PC-3 (cell line): ENCODE results near the gene PHKA1. TPM values are rescaled to one million over a fixed set of nuclear protein-coding genes. Genes with fewer than 3 reads are reported as not detected.

ENCODE experiments used
- ATAC-seq: fragments of 200-7000 bp; cut with Tn5 transposase; 2 replicates; pipeline ENCODE4 v1.9.1; 2020; ENCODE audit warnings: mild to moderate bottlenecking, moderate library complexity
- BruUV-seq: library from RNA; stranded (reverse); fragments of 400-500 nt; replicated peaks from 2 replicates; lab custom pipeline; 2021; lab: Mats Ljungman, UMichigan
- CTCF ChIA-PET: fragments of 300-600 bp; sonication (Branson Sonifier 250); formaldehyde crosslinking; loops from one replicate; lab custom pipeline; 2022; ENCODE audit warnings: antibody characterized with exemption; lab: Charles Lee
- POLR2A ChIA-PET: fragments of 300-600 bp; sonication (Branson Sonifier 250); formaldehyde crosslinking; loops from one replicate; lab custom pipeline; 2022; ENCODE audit warnings: antibody characterized with exemption; ENCODE audit not compliant: unreplicated experiment; lab: Charles Lee
- DNase-seq: peaks from one replicate; pipeline ENCODE4 v3.0.0-alpha.2; 2015
- H2AFZ ChIP-seq: fragments of 300-600 bp; sonication (generic); 2 replicates; pipeline ENCODE4 v1.6.0; 2016; ENCODE audit warnings: antibody characterized with exemption, low read length
- H3F3A ChIP-seq: fragments of 300-600 bp; sonication (generic); one replicate; pipeline ENCODE4 v1.6.0; 2017; ENCODE audit warnings: antibody characterized with exemption, low read length, control low read depth, mild to moderate bottlenecking; ENCODE audit not compliant: unreplicated experiment
- H3K27ac ChIP-seq: fragments of 300-600 bp; sonication (generic); 2 replicates; pipeline ENCODE4 v1.5.1; 2016; ENCODE audit warnings: mild to moderate bottlenecking, low read length
- H3K27me3 ChIP-seq: fragments of 300-600 bp; sonication (generic); 2 replicates; pipeline ENCODE4 v1.6.1; 2016; ENCODE audit warnings: low read length, mixed read lengths
- H3K36me3 ChIP-seq: fragments of 300-600 bp; sonication (generic); 2 replicates; pipeline ENCODE4 v1.6.1; 2016; ENCODE audit warnings: low read depth, mixed run types, low read length, mixed read lengths
- H3K4me1 ChIP-seq: fragments of 300-600 bp; sonication (generic); 2 replicates; pipeline ENCODE4 v1.5.1; 2016; ENCODE audit warnings: low read length; ENCODE audit not compliant: insufficient read depth
- H3K4me2 ChIP-seq: fragments of 300-600 bp; sonication (generic); 2 replicates; pipeline ENCODE4 v1.6.0; 2016; ENCODE audit warnings: low read length
- H3K4me3 ChIP-seq: fragments of 300-600 bp; sonication (generic); 2 replicates; pipeline ENCODE4 v1.5.1; 2016; ENCODE audit warnings: mild to moderate bottlenecking, low read length, mixed read lengths
- H3K79me2 ChIP-seq: fragments of 300-600 bp; sonication (generic); 2 replicates; pipeline ENCODE4 v1.6.1; 2017; ENCODE audit warnings: low read length, mixed read lengths
- H3K9ac ChIP-seq: fragments of 300-600 bp; sonication (generic); 2 replicates; pipeline ENCODE4 v1.6.0; 2016; ENCODE audit warnings: mild to moderate bottlenecking, low read length
- H3K9me2 ChIP-seq: fragments of 300-600 bp; sonication (generic); replicated peaks from 2 replicates; pipeline ENCODE4 v1.6.1; 2016; ENCODE audit warnings: mixed run types, low read length, mixed read lengths
- H3K9me3 ChIP-seq: fragments of 300-600 bp; sonication (generic); 2 replicates; pipeline ENCODE4 v1.6.1; 2016; ENCODE audit warnings: low read length, mixed read lengths
- H4K20me1 ChIP-seq: fragments of 300-600 bp; sonication (generic); 2 replicates; pipeline ENCODE4 v1.6.1; 2016; ENCODE audit warnings: low read length, mixed read lengths
- EZH2 ChIP-seq: fragments of 300-600 bp; sonication (generic); IDR thresholded peaks from one replicate; pipeline ENCODE4 v1.6.1; 2017; ENCODE audit warnings: antibody characterized with exemption, mild to moderate bottlenecking, low read length; ENCODE audit not compliant: unreplicated experiment
- EZH2phosphoT487 ChIP-seq: fragments of 300-600 bp; sonication (generic); IDR thresholded peaks from 2 replicates; pipeline ENCODE4 v1.6.1; 2018; ENCODE audit warnings: mild to moderate bottlenecking, antibody characterized with exemption, low read length, borderline replicate concordance
- intact Hi-C: fragments of 100-400 bp; cut with micrococcal nuclease; formaldehyde crosslinking; loops from 2 replicates; pipeline ENCODE4 v1.9.0; 2023
- total RNA-seq: library from RNA; depleted of rRNA; stranded (reverse); fragments of >200 nt; gene quantifications from 2 replicates; pipeline ENCODE4 v1.2.3, GENCODE V29; 2014
- TF ChIP-seq, protein P1 (sequence below): fragments of 300-600 bp; sonication (generic); conservative IDR thresholded peaks from 2 replicates; pipeline ENCODE4 v1.5.1; 2017; ENCODE audit warnings: antibody characterized with exemption, low read depth, mild to moderate bottlenecking, low read length

Gene PHKA1
- total RNA-seq, 1 experiment from 2014 or later = 28.5 TPM

DNA sequence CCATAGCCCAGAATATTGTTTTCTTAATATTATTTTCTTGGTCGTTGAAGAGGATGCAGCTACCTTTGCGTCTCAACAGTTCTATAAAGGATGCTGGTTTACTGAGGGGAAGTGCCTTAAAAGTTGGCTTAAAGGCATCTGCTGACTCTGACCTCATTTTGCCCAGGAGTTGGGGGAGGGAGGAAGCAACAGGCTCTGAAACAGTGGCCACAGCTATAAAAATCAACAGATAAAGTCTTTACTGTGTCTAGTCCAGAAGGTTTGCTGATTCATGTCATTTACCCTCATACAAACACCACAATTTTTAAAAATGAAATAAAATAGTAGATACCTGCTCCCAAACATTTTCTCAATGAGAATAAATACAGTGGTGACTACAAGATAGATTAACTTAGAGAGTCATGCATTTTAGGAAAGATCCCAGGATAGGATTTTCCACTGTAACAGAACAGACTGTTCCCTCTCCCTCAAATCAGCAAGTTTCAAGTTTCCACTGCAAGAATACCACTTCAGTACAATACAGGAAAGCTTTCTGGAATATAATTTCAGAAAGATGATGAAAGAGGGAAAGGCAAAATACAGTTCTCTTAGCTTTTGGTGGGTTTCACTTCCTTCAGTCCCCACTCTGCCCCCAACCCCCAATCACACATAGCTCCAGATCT lies 1.9 kb downstream of the PHKA1 start:
- intact Hi-C loops = loop anchor here (2.0 to 5.0 kb wide), 2 partner anchors 25 to 90 kb away; no protein-coding TSS in a partner anchor
- Histone ChIP-seq H3K4me3 (peak overlapping the region; percentile 71), H3K27ac (peak overlapping the region; percentile 88), H3K27me3 (no peaks in the 10 kb centered on the region), H2AFZ (no peak overlapping the region), H3F3A (no peaks in the 10 kb centered on the region), H3K4me2 (peak overlapping the region; percentile 85), H3K9me3 (no peaks in the 10 kb centered on the region), H3K9me2 (no peaks in the 10 kb centered on the region), H3K4me1 (peaks cover 5% of the 10 kb centered on the region; the same call in 1 of the 2 replicates), H3K9ac (peak overlapping the region; percentile 76; the same call in 1 of the 2 replicates), H3K36me3 (peaks cover 4% of the 10 kb centered on the region; the same call in 1 of the 2 replicates), H4K20me1 (no peaks in the 10 kb centered on the region), H3K79me2 (peaks cover 36% of the 10 kb centered on the region)
- DNase-seq (peak; percentile 47), ATAC-seq (peak; percentile 27; the same call in 1 of the 2 replicates)
- ChIA-PET CTCF (no interaction called here), POLR2A (interaction anchor here (0.6 kb wide), 1 partner anchor 47 kb away, joined by 6 read pairs; no protein-coding TSS in a partner anchor)
- BruUV-seq = no TSS peak
- TF ChIP-seq EZH2 = no peak
- no peak for TF ChIP-seq EZH2phosphoT487
- TF ChIP-seq, protein P1, sequence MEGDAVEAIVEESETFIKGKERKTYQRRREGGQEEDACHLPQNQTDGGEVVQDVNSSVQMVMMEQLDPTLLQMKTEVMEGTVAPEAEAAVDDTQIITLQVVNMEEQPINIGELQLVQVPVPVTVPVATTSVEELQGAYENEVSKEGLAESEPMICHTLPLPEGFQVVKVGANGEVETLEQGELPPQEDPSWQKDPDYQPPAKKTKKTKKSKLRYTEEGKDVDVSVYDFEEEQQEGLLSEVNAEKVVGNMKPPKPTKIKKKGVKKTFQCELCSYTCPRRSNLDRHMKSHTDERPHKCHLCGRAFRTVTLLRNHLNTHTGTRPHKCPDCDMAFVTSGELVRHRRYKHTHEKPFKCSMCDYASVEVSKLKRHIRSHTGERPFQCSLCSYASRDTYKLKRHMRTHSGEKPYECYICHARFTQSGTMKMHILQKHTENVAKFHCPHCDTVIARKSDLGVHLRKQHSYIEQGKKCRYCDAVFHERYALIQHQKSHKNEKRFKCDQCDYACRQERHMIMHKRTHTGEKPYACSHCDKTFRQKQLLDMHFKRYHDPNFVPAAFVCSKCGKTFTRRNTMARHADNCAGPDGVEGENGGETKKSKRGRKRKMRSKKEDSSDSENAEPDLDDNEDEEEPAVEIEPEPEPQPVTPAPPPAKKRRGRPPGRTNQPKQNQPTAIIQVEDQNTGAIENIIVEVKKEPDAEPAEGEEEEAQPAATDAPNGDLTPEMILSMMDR = no peak

DNA sequence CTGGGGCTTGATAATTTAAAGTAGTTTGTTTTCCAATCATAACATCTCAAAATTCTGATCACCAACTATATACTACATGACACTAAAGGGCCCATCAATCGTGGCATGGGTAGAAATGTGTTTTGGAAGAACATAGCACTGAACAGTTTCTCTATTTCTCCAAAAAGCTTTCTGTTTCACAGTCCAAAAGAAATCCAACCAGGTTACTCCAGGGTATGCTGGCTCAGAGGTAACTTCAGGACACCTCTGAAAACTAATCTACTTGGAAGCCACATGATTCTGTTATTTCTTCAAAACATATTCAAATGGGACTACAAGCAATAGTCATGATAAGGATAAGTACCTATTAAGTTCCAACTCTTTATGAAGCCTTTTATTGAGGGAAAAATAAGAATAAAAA lies 8.3 kb downstream of the PHKA1 start:
- TF ChIP-seq, protein P1 = no peak
- TF ChIP-seq EZH2 (no peak), EZH2phosphoT487 (no peak)

DNA sequence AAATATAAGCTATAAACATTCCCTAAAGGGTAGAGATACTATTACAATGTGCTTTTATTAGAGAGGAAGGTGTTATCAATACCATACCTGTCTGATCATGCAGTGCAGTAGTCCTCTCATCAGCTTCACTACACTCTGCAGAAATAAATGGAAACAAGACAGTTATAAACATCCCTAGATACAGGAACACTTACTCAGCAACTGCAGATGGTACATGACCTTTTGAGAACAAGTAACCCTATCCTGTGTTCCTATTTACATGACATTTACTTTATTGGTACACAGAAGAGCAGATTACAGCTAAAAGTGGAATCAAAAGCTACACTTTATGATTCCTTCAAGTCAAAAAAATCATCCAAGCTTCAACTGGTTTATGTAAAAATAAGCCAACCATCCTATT lies 9.0 kb downstream of the PHKA1 start:
- Histone ChIP-seq H3K4me1 (no peaks in the 10 kb centered on the region), H3K79me2 (0 out of 2 replicates have a peak, but pooled peaks cover 3% of the 10 kb centered on the region), H4K20me1 (no peaks in the 10 kb centered on the region), H3K4me2 (no peak overlapping the region), H3K9ac (no peak overlapping the region), H3K27me3 (no peaks in the 10 kb centered on the region), H3K9me3 (no peaks in the 10 kb centered on the region), H3K9me2 (no peaks in the 10 kb centered on the region), H2AFZ (no peak overlapping the region), H3K27ac (no peak overlapping the region), H3K36me3 (peaks cover 15% of the 10 kb centered on the region), H3K4me3 (no peak overlapping the region), H3F3A (no peaks in the 10 kb centered on the region)
- no peak for DNase-seq
- no TSS peak for BruUV-seq
- ATAC-seq = no peak
- intact Hi-C loops = no loop called here
- no peak for TF ChIP-seq EZH2
- no peak for TF ChIP-seq EZH2phosphoT487
- TF ChIP-seq, protein P1 = no peak
- ChIA-PET POLR2A (no interaction called here), CTCF (no interaction called here)

More for the DNA sequence above, 8.3 kb downstream of the PHKA1 start:
- H4K20me1 ChIP-seq = no peaks in the 10 kb centered on the region
- no peak overlapping the region for H3K4me2 ChIP-seq
- peaks cover 15% of the 10 kb centered on the region for H3K36me3 ChIP-seq
- H3F3A ChIP-seq = no peaks in the 10 kb centered on the region
- ChIA-PET CTCF (no interaction called here), POLR2A (no interaction called here)
- H3K4me3 ChIP-seq = no peak overlapping the region
- no TSS peak for BruUV-seq
- H3K79me2 ChIP-seq = 0 out of 2 replicates have a peak, but pooled peaks cover 7% of the 10 kb centered on the region
- H3K4me1 ChIP-seq = no peaks in the 10 kb centered on the region
- H2AFZ ChIP-seq = no peak overlapping the region
- H3K9me3 ChIP-seq = no peaks in the 10 kb centered on the region
- H3K9ac ChIP-seq = no peak overlapping the region
- H3K27ac ChIP-seq = no peak overlapping the region
- no peaks in the 10 kb centered on the region for H3K27me3 ChIP-seq
- H3K9me2 ChIP-seq = no peaks in the 10 kb centered on the region
- ATAC-seq (no peak), DNase-seq (no peak)
- intact Hi-C loops = no loop called here
